Stimulated activated CD8-positive, alpha-beta memory T cell treated with anti-CD3 and anti-CD28 coated beads, Interleukin-4, amount 100 ng/mL, for 24 hours (primary cell): ENCODE data around the gene PRRT3.
"Not testable (repeated sequence)": the region's sequence is repeated elsewhere in the genome, so short reads cannot be mapped to it uniquely, and the experiment has no call there.

Source experiments
- DNase-seq: peaks from one replicate; pipeline ENCODE4 v3.0.0-alpha.2; 2020; ENCODE audit warnings: low read depth

Gene PRRT3

GRCh38 chr3:9947025-9947995, 4.9 kb downstream of the PRRT3 start:
- no peak for DNase-seq

GRCh38 chr3:9946112-9947024, 5.8 kb downstream of the PRRT3 start:
- DNase-seq = peak; percentile 75

- no peak for DNase-seq
Observed at GRCh38 chr3:9945358-9945757, 6.8 kb downstream of the PRRT3 start.

GRCh38 chr3:9944271-9944670, 7.9 kb downstream of the PRRT3 start:
- DNase-seq = no peak

GRCh38 chr3:9942934-9943690, 9.1 kb downstream of the PRRT3 start:
- DNase-seq = no peak

GRCh38 chr3:9942164-9942563, 10.0 kb downstream of the PRRT3 start:
- no peak for DNase-seq

GRCh38 chr3:9940746-9941145, 11.5 kb downstream of the PRRT3 start:
- no peak for DNase-seq

- not testable (repeated sequence) for DNase-seq
Observed at GRCh38 chr3:9939906-9940305, 12.3 kb downstream of the PRRT3 start.

GRCh38 chr3:9938966-9939365, 13.2 kb downstream of the PRRT3 start:
- no peak for DNase-seq

GRCh38 chr3:9937486-9938238, 14.5 kb downstream of the PRRT3 start:
- no peak for DNase-seq

GRCh38 chr3:9935966-9936510, 16.2 kb downstream of the PRRT3 start:
- DNase-seq = no peak

GRCh38 chr3:9934993-9935392, 17.2 kb downstream of the PRRT3 start:
- no peak for DNase-seq

- no peak for DNase-seq
Observed at GRCh38 chr3:9934235-9934621, 18.0 kb downstream of the PRRT3 start.

GRCh38 chr3:9933561-9934234, 18.5 kb downstream of the PRRT3 start, which contains the start of gene CRELD1:
Gene CRELD1, plus strand, starts transcription at chr3:9933834. Its CDS starts 605 bp downstream, at chr3:9934439.
- peak; percentile 94 for DNase-seq

GRCh38 chr3:9932843-9933560, 19.2 kb downstream of the PRRT3 start:
- peak; percentile 85 for DNase-seq

- no peak for DNase-seq
Observed at GRCh38 chr3:9932535-9932842, 19.7 kb downstream of the PRRT3 start.

- no peak for DNase-seq
Observed at GRCh38 chr3:9930804-9931418, 21.3 kb downstream of the PRRT3 start.

- DNase-seq = no peak
Observed at GRCh38 chr3:9928158-9928557, 24.1 kb downstream of the PRRT3 start.
